HG03097 (cell line): ENCODE measurements around the gene ALG3.

Experiments
- ATAC-seq: cut with Tn5 transposase; IDR thresholded peaks from one replicate; pipeline ENCODE4 v1.9.1; 2021; ENCODE audit not compliant: unreplicated experiment, low FRiP score

The ALG3 gene

DNA sequence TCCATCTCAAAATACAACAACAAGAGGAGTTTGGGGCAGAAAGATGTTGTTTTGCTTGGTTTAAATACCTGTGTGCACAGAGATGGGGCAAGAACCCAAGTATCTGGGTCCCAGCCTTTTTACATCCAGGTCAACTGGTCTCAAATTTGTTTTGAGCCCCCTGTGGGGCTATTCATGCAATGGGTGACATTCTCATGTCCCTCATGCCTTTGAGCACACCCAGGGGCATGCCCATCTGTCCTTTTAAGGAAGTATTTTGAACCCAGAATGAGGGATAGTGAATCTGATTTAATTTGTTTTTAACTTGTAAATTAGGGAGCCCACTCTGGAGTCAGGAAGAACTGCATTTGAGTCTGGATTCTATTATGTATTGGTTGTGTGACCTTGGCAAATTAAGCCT, 47.9 kb downstream of the ALG3 start:
- no peak for ATAC-seq

DNA sequence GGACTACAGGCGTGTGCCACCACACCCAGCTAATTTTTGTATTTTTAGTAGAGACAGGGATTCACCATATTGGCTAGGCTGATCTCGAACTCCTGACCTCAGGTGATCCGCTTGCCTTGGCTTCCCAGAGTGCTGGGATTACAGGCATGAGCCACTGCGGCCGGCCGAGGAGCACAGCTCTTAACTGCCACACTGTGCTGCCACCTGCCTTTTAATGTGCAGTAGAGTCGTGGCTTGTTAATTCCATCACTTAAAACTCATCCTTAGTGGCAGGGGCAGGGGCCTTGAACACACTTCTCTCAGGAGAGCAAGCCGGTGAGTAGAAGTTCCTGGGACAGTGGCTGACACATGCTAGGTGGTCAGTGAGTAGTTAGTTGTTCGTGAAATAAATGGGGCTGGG, 50.3 kb downstream of the ALG3 start:
- no peak for ATAC-seq

DNA sequence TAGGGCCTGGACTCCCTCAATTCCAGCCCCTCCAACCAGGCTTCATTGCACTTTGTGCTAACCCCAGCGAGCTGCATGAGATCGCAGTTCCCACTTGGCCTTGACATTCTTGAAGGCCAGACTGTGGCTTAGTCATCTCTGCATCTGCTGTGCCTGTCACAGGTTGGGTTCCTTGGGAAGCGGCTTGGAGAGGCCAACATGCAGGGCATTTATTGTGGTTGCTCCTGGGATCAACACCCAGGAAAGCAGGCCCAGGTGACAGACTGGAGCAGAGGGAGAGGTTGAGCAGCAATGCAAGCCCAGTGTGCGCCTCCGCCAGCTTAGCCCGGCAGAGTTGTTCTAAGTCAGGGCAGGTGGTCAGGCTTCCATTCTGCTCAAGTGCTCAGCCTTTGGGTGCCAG, 52.2 kb downstream of the ALG3 start:
- no peak for ATAC-seq

DNA sequence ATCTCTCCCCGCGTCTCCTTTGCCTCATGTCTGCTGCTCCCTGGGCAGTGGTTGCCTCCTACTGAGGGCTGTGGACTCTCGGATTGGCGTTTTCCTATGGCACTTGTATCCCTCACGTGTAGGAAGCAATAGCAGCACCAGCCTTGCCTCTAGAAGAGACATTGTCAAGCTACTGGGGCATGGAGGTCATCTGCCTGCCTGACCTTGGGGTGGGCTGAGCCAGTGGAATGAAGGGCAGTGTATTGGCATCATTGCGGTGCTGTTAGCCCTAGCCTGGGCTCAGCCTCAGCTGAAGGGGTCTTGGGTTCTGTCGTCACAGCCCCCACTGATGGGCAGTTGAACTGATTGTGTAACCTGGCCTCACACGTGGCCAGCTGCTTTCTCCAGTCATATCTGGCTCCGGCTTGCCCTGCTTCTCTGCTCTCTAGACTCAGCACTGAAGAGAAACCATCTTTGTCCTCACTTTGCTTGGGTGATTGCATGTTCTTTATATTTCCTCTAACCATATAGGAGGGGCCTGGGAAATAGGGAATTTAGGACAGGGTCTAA, 54.7 kb downstream of the ALG3 start:
- ATAC-seq, result no peak

DNA sequence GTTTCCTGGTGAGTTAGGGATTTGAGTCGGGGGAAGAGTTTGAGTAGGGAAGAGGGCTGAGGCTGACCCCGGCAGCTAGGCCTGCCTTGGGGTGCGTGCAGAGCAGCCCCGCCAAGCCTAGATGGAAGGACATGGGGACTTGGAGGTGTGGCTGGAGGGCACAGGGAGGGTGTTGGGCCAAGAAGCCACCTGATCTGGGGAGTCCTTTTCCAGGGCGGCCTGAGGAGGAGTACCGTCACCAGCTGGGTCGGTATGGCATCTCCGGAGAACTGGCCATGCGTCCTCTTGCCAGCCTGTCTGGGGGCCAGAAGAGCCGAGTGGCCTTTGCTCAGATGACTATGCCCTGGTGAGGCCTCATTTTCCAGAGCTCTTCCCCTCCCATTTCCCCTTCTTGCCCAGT, 55.9 kb downstream of the ALG3 start:
- no peak for ATAC-seq
